ENCODE measurements around the gene PADI4.

PADI4 gene

GRCh38 chr1:17351598-17352324, 43.8 kb downstream of the PADI4 start:
- no peak for DNase-seq

- DNase-seq, result no peak
These were observed 44.5 kb downstream of the PADI4 start for GRCh38 chr1:17352419-17352909.

GRCh38 chr1:17355898-17356297, 47.9 kb downstream of the PADI4 start:
- DNase-seq, result no peak

- no peak for DNase-seq
These were observed 48.5 kb downstream of the PADI4 start for GRCh38 chr1:17356387-17357026.

GRCh38 chr1:17358557-17358956, 50.6 kb downstream of the PADI4 start:
- DNase-seq, result no peak

- no peak for DNase-seq
These were observed 51.0 kb downstream of the PADI4 start for GRCh38 chr1:17359031-17359430.

GRCh38 chr1:17359808-17360207, 51.8 kb downstream of the PADI4 start:
- DNase-seq, result no peak

GRCh38 chr1:17360272-17360956, 52.4 kb downstream of the PADI4 start:
- no peak for DNase-seq

- DNase-seq, result no peak
These were observed 53.7 kb downstream of the PADI4 start for GRCh38 chr1:17361687-17362086.

GRCh38 chr1:17363351-17363750, 55.4 kb downstream of the PADI4 start:
- DNase-seq, result no peak

GRCh38 chr1:17363771-17364170, 55.8 kb downstream of the PADI4 start:
- DNase-seq, result no peak

- DNase-seq, result no peak
These were observed 57.3 kb downstream of the PADI4 start for GRCh38 chr1:17365293-17365692.

GRCh38 chr1:17369466-17369865, 61.5 kb downstream of the PADI4 start:
- DNase-seq, result no peak

- DNase-seq, result no peak
These were observed 62.6 kb downstream of the PADI4 start for GRCh38 chr1:17370618-17371017.

GRCh38 chr1:17371896-17372295, 63.9 kb downstream of the PADI4 start, which contains the start of gene PADI6:
Gene PADI6, plus strand, starts transcription at chr1:17372196. Its CDS starts 50 bp downstream, at chr1:17372246.
- no peak for DNase-seq

- no peak for DNase-seq
These were observed 65.0 kb downstream of the PADI4 start for GRCh38 chr1:17372955-17373354.

- DNase-seq, result no peak
These were observed 67.7 kb downstream of the PADI4 start for GRCh38 chr1:17375651-17376050.

GRCh38 chr1:17377325-17377953, 69.4 kb downstream of the PADI4 start:
- no peak for DNase-seq

- DNase-seq, result no peak
These were observed 73.2 kb downstream of the PADI4 start for GRCh38 chr1:17381161-17381560.

- DNase-seq, result no peak
These were observed 84.3 kb downstream of the PADI4 start for GRCh38 chr1:17392199-17392740.

- DNase-seq, result no peak
These were observed 85.2 kb downstream of the PADI4 start for GRCh38 chr1:17393230-17393629.

GRCh38 chr1:17397910-17398695, 90.1 kb downstream of the PADI4 start:
- DNase-seq, result no peak

All from NCI-H1694 (cell line).